Activated CD4-positive, alpha-beta T cell treated with anti-CD3 and anti-CD28 coated beads, Interleukin-2, amount 10 ng/mL, durations not matched to agents 24 days and 14 days (primary cell): ENCODE results near the gene CYB5RL. TPM values are rescaled to one million over a fixed set of nuclear protein-coding genes. Genes with fewer than 3 reads are reported as not detected.

Source experiments
- DNase-seq: peaks from one replicate; pipeline ENCODE4 v3.0.0; 2022
- H3K27ac Mint-ChIP-seq: one replicate; pipeline ENCODE4 v1.8.0; 2022; ENCODE audit warnings: mild to moderate bottlenecking, mixed read lengths
- H3K27me3 Mint-ChIP-seq: one replicate; pipeline ENCODE4 v1.8.0; 2022; ENCODE audit warnings: mixed read lengths
- H3K36me3 Mint-ChIP-seq: one replicate; pipeline ENCODE4 v1.8.0; 2022; ENCODE audit warnings: low read depth, mild to moderate bottlenecking, mixed read lengths
- H3K4me1 Mint-ChIP-seq: one replicate; pipeline ENCODE4 v1.8.0; 2021; ENCODE audit warnings: mixed read lengths
- H3K4me3 Mint-ChIP-seq: one replicate; pipeline ENCODE4 v1.8.0; 2022; ENCODE audit warnings: mild to moderate bottlenecking, moderate library complexity, mixed read lengths
- H3K9me3 Mint-ChIP-seq: one replicate; pipeline ENCODE4 v1.8.0; 2021; ENCODE audit warnings: mixed read lengths
- intact Hi-C: fragments of 100-400 bp; cut with micrococcal nuclease; formaldehyde crosslinking; loops from one replicate; pipeline ENCODE4 v1.15.1; 2023
- total RNA-seq: library from RNA; stranded (reverse); gene quantifications from 2 replicates; pipeline ENCODE4 v1.2.3, GENCODE V29; 2022

The CYB5RL gene
- total RNA-seq = 10.1 and 11.3 TPM in 2 replicates

GRCh38 chr1:54199765-54200518 lies at the start of gene CYB5RL, which contains the start of gene MRPL37:
Gene CYB5RL (minus strand): TSS chr1:54200030. CDS start chr1:54195616, 4,414 bp downstream.
Gene MRPL37 (plus strand): TSS chr1:54200167. CDS start chr1:54200244, 77 bp downstream.
- Mint-ChIP-seq H3K27ac (peak within 1 kb of the TSS; percentile 73), H3K36me3 (peaks cover 11% of the 10 kb centered on the region), H3K4me1 (peaks cover 29% of the 10 kb centered on the region), H3K4me3 (peak within 1 kb of the TSS; percentile 88), H3K27me3 (no peaks in the 10 kb centered on the region), H3K9me3 (no peaks in the 10 kb centered on the region)
- intact Hi-C loops = loop anchor here (1.0 to 2.0 kb wide), 5 partner anchors 31 to 515 kb away; partner anchors contain the start of genes SSBP3, TCEANC2, TMEM59 and TTC4
- peak; percentile 98 for DNase-seq

GRCh38 chr1:54248966-54249365 lies 49.1 kb upstream of the CYB5RL start:
- Mint-ChIP-seq H3K9me3 (no peaks in the 10 kb centered on the region), H3K27me3 (no peaks in the 10 kb centered on the region), H3K4me1 (peaks cover 6% of the 10 kb centered on the region), H3K27ac (peak overlapping the region; percentile 45), H3K36me3 (peaks cover 19% of the 10 kb centered on the region), H3K4me3 (no peak overlapping the region)
- DNase-seq = no peak
- intact Hi-C loops = no loop called here

- Mint-ChIP-seq H3K27ac (no peak overlapping the region), H3K27me3 (no peaks in the 10 kb centered on the region), H3K4me1 (peaks cover 6% of the 10 kb centered on the region), H3K4me3 (no peak overlapping the region), H3K9me3 (no peaks in the 10 kb centered on the region), H3K36me3 (peaks cover 24% of the 10 kb centered on the region)
- no peak for DNase-seq
- intact Hi-C loops = no loop called here
Observed at GRCh38 chr1:54247863-54248515, 48.2 kb upstream of the CYB5RL start.

GRCh38 chr1:54246116-54246721 lies 46.4 kb upstream of the CYB5RL start:
- no peak for DNase-seq
- Mint-ChIP-seq H3K27me3 (no peaks in the 10 kb centered on the region), H3K9me3 (no peaks in the 10 kb centered on the region), H3K27ac (peak overlapping the region; percentile 65), H3K4me1 (peaks cover 4% of the 10 kb centered on the region), H3K4me3 (no peak overlapping the region), H3K36me3 (peaks cover 23% of the 10 kb centered on the region)
- intact Hi-C loops = no loop called here

- Mint-ChIP-seq H3K9me3 (no peaks in the 10 kb centered on the region), H3K27me3 (no peaks in the 10 kb centered on the region), H3K27ac (no peak overlapping the region), H3K4me1 (peaks cover 4% of the 10 kb centered on the region), H3K4me3 (no peak overlapping the region), H3K36me3 (peaks cover 23% of the 10 kb centered on the region)
- DNase-seq = no peak
- intact Hi-C loops = no loop called here
Observed at GRCh38 chr1:54245501-54245900, 45.7 kb upstream of the CYB5RL start.

- Mint-ChIP-seq H3K27me3 (no peaks in the 10 kb centered on the region), H3K4me3 (no peak overlapping the region), H3K27ac (peak overlapping the region; percentile 2), H3K9me3 (no peaks in the 10 kb centered on the region), H3K36me3 (peaks cover 23% of the 10 kb centered on the region), H3K4me1 (peaks cover 4% of the 10 kb centered on the region)
- intact Hi-C loops = no loop called here
- no peak for DNase-seq
Observed at GRCh38 chr1:54244655-54245054, 44.8 kb upstream of the CYB5RL start.

GRCh38 chr1:54243022-54243421 lies 43.2 kb upstream of the CYB5RL start:
- Mint-ChIP-seq H3K36me3 (peaks cover 30% of the 10 kb centered on the region), H3K4me3 (no peak overlapping the region), H3K4me1 (peaks cover 4% of the 10 kb centered on the region), H3K27me3 (no peaks in the 10 kb centered on the region), H3K9me3 (no peaks in the 10 kb centered on the region), H3K27ac (peak overlapping the region; percentile 57)
- DNase-seq = no peak
- intact Hi-C loops = no loop called here

GRCh38 chr1:54241364-54241763 lies 41.5 kb upstream of the CYB5RL start:
- peaks cover 40% of the 10 kb centered on the region for H3K36me3 Mint-ChIP-seq
- no peaks in the 10 kb centered on the region for H3K27me3 Mint-ChIP-seq
- H3K9me3 Mint-ChIP-seq = no peaks in the 10 kb centered on the region
- H3K27ac Mint-ChIP-seq = peak overlapping the region; percentile 54
- DNase-seq = no peak
- peaks cover 4% of the 10 kb centered on the region for H3K4me1 Mint-ChIP-seq
- intact Hi-C loops = no loop called here
- no peak overlapping the region for H3K4me3 Mint-ChIP-seq

GRCh38 chr1:54240741-54241335 lies 41.0 kb upstream of the CYB5RL start:
- Mint-ChIP-seq H3K27me3 (no peaks in the 10 kb centered on the region), H3K4me3 (no peak overlapping the region), H3K4me1 (peaks cover 3% of the 10 kb centered on the region), H3K9me3 (no peaks in the 10 kb centered on the region), H3K27ac (no peak overlapping the region), H3K36me3 (peaks cover 41% of the 10 kb centered on the region)
- DNase-seq = no peak
- intact Hi-C loops = no loop called here

GRCh38 chr1:54239631-54240031 lies 39.8 kb upstream of the CYB5RL start:
- H3K9me3 Mint-ChIP-seq = no peaks in the 10 kb centered on the region
- no peak for DNase-seq
- no peaks in the 10 kb centered on the region for H3K27me3 Mint-ChIP-seq
- intact Hi-C loops = no loop called here
- peaks cover 6% of the 10 kb centered on the region for H3K4me1 Mint-ChIP-seq
- H3K27ac Mint-ChIP-seq = no peak overlapping the region
- H3K4me3 Mint-ChIP-seq = no peak overlapping the region
- peaks cover 44% of the 10 kb centered on the region for H3K36me3 Mint-ChIP-seq

- DNase-seq = no peak
- no peak overlapping the region for H3K4me3 Mint-ChIP-seq
- no peaks in the 10 kb centered on the region for H3K27me3 Mint-ChIP-seq
- peaks cover 45% of the 10 kb centered on the region for H3K36me3 Mint-ChIP-seq
- no peak overlapping the region for H3K27ac Mint-ChIP-seq
- H3K9me3 Mint-ChIP-seq = no peaks in the 10 kb centered on the region
- intact Hi-C loops = no loop called here
- peaks cover 6% of the 10 kb centered on the region for H3K4me1 Mint-ChIP-seq
Observed at GRCh38 chr1:54239035-54239383, 39.2 kb upstream of the CYB5RL start.

- Mint-ChIP-seq H3K4me3 (no peak overlapping the region), H3K27ac (no peak overlapping the region), H3K27me3 (no peaks in the 10 kb centered on the region), H3K36me3 (peaks cover 41% of the 10 kb centered on the region), H3K4me1 (peaks cover 6% of the 10 kb centered on the region), H3K9me3 (no peaks in the 10 kb centered on the region)
- no peak for DNase-seq
- intact Hi-C loops = no loop called here
Observed at GRCh38 chr1:54238353-54239034, 38.7 kb upstream of the CYB5RL start.

- H3K27me3 Mint-ChIP-seq = no peaks in the 10 kb centered on the region
- H3K36me3 Mint-ChIP-seq = peaks cover 37% of the 10 kb centered on the region
- H3K9me3 Mint-ChIP-seq = no peaks in the 10 kb centered on the region
- no peak overlapping the region for H3K27ac Mint-ChIP-seq
- peaks cover 4% of the 10 kb centered on the region for H3K4me1 Mint-ChIP-seq
- DNase-seq = no peak
- intact Hi-C loops = no loop called here
- H3K4me3 Mint-ChIP-seq = no peak overlapping the region
Observed at GRCh38 chr1:54237586-54237985, 37.8 kb upstream of the CYB5RL start.
